TTC549 (cell line): ENCODE data around the gene ASPRV1.
"Not testable (repeated sequence)": the region's sequence is repeated elsewhere in the genome, so short reads cannot be mapped to it uniquely, and the experiment has no call there.

Experiments
- FAIRE-seq: peaks from 2 replicates; lab custom pipeline; 2012; peaks lifted over from hg19 to GRCh38; lab: Jason Lieb, UNC

Gene ASPRV1

DNA sequence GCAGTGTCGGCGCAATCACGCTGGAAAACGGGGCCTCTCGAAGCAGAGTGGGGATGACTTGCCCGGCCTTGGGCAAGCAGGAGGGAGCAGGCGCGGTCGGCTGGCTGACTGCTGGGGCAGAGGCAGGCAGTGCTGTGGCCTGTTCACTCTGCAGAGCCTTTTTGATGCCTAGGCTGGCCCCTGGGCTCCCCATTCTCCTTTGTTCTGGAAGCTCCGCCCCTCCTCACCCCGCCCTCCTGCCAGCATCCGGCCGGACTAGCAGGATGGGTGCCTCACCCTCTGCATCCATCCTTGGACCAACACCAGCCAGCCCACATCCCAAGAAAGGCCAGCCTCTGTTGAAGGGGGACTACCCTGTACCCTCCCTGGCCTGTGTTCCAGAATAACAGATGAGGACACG, at the start of gene ASPRV1:
TSS of gene ASPRV1 (minus strand) at position 136 of the 400 bp plus-strand sequence. CDS start 195 bp downstream, outside the sequence.
- FAIRE-seq, result no peak

DNA sequence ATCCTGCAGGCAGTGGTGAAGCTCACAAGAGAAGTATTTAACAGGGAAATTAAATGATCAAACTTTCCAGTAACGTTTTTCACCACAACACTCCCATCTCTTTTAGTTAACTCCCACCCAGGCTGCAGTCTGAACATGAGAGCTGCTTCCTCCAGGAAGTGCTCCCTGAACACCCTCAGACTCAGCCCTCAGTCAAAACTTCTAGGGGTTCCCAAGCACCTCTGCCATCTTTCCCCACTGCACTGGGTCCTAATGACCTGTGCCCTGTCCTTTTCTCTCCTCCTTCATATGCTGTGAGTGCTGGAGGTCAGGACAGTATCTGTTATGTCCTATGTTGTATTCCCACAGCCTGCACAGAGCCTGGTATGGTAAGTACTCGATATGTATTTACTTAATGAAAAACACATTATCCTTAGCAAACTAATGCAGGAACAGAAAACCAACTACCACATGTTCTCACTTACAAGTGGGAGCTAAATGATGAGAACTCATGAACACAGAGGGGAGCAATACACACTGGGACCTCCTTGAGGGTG, 49.2 kb upstream of the ASPRV1 start:
- no peak for FAIRE-seq

DNA sequence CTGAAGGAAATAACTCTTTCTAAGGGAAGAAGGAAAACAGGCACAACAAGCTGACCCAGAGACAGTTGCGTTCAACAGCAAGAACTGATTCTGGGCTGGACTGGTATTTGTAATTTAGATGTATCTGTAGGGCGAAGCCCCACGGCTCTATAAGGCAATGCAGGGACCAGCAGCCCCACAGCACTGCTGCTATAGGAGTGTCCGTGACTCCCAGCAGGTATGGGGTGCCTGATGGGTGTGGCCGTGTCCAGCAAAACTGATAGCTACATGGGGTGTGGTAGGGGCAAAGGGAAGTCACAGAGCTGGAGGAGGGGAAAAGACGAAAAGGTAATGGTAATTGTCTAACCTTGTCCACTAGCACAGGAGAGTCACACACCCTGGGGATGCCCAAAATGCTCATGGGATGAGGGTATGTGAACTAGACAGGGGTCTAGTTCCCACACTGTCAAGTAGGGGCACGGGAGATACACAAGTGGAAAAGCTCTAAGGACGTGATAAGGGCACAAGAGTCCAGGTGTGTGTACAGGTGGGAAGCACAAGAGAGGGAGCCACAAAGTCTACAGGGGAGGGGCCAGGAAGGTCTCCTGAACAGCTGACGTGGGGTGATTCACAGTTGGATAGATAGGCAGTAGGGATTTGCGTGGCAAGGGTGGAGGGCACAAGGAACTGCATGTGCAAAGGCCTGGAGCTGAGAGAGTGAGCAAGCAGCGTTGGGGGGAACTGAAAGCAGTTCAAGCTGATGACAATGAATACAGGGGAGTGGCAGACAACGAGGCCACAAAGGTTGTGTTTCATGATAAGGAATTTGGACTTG, 48.5 kb upstream of the ASPRV1 start:
- no peak for FAIRE-seq

DNA sequence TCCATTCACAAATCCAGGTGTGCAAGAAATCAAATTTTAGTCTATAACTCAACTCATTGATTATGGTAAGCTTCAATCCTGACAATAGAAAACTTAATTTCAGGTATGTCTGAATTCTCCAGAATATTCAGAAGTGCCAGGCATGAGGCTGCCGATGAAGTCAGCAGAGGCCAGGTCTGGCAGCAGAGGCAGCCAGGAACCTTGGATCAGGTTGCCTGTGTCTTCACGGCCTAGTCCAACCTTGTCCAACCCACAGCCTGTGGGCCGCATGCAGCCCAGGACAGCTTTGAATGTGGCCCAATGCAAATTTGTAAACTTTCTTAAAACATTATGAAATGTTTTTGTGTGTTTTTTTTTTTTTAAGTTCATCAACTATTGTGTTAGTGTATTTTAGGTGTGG, 46.9 kb upstream of the ASPRV1 start:
- no peak for FAIRE-seq

DNA sequence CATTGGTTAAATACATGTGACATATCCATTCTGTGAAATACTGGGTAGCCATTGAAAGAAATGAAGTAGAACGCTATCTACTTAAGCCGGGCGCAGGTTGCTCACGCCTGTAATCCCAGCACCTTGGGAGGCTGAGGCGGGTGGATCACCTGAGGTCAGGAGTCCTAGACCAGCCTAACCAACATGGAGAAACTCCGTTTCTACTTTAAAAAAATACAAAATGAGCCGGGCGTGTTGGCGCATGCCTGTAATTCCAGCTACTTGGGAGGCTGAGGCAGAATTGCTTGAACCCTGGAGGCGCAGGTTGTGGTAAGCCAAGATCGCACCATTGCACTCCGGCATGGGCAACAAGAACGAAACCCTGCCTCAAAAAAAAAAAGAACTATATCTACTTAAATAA, 45.7 kb upstream of the ASPRV1 start:
- FAIRE-seq, result no peak

DNA sequence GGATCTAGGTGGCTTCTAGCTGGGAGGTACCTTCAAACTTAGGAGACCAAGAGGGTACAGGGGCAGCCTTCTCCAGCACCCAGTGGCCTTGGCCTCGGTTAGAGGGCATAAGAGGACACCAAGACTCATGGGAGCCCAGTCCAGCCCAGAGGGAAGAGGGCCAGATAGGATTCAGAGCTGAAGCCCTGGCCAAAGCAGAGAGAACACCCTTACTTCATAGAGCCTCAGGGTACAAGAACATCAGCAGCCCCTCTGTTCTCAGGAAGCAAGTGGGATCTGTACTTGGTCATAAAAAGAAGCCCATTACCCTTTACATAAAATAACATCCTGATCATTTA, 45.0 kb upstream of the ASPRV1 start:
- no peak for FAIRE-seq

DNA sequence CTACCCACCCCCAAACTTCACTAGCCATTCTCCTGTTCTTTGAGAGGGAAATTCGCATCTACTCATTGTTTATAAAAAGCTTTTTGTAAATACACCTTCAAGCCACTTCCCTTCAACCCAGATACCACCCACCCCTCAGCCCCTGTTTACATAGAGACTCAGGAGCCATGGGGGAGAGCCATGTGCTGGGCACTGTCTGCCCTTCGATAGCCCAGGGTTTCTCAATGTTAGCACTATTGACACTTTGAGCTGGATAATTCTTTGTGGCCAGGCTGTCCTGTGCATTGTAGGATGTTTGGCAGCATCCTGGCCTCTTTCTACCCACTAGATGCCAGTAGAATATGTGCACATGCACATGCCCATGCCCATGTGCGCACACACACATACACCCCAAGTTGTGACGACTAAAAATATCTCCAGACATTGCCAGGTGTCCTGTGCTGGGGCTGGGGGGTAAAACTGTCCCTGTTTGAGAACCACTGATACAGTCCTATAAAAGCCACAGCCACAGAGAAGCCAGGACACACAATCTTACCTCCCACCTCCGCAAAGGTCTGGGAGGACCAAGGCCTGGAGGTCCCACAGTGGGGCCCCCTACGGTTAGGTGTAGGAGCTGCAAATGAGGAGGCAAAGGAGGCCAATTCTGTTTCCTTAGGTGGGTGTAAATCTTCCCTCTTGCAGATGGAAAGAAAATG, 44.5 kb upstream of the ASPRV1 start:
- FAIRE-seq, result no peak

DNA sequence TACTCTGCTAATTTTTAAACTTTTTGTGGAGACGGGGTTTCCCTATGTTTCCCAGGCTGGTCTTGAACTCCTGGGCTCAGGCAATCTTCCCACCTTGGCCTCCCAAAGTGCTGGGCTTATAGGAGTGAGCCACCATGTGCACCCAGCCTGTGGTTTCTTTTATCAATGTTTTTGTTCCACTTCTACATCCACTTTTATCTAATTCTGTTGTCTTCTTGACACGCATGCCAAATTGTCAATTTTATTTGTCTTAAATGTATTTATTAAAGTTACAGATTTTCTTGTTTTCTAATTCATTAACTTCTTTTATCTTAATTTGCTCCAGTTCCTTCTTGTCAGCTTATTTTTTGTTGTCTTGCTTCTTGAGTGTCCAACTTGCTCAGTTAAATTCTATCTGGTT, 43.8 kb upstream of the ASPRV1 start:
- FAIRE-seq, result no peak

DNA sequence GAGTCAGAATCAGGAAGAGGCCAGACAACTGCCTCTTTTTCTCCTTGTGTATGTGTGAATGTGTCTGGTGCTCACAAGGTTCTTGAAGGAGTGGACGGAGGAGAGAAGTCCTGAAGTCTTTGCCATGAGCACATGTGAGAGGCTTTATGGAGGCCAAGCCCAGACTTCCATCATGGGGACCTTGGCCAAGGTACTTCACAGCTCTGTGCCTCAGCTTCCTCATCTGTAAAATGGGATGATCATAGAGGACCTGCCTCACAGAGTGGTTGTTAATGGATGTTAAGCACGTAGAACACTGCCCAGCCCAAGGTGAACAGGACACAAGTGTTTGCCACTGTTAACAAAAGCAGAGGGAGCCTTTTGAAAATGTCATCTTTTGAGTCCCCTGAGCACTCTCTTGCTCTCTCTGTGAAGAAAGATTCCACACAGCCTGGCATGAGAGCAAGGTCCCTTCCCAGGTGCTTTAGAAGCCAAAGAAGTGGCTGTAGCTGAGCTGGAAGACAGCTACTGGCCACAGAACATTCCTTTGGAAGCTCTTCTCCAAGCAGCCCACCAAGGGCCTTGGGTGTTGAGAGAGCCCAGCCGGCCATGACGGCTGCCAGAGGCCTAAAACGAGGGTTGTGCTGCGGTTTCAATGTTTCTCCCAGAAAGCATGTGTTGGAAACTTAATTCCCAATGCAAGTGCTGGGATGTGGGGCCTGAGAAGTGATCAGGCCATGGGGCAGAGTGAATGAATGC, 41.8 kb upstream of the ASPRV1 start:
- FAIRE-seq, result no peak

DNA sequence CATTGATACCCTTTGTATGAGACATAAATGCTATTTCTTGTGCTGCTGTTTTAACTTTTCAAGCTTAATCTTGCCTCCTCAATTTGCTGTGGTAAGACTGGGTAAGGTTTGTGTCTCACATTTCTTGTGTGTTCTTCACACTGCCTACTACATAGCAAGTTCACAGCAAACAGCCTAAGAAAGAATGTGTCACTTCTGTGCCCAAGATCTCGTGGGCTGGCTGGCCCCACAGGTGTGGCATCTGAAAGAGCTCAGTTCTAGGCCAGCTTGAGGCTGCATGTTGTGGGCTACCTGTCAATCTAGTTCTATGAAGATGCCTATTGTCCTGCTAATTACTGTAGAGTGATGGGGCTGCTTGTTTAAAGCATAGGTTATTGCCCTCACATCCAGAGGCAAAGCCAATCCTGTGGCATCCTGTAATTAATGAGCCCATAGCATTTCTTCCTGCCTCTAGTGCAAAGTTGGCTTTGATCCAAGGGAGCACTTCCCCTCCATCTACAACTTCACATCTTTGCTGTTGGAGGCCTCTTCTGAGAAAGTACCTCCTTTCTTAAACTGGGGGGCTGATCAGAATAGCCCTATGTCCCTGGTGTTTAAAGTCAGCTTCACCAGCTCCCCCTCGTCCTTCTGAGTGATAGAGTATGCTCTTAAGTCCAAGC, 40.9 kb upstream of the ASPRV1 start:
- FAIRE-seq, result no peak

DNA sequence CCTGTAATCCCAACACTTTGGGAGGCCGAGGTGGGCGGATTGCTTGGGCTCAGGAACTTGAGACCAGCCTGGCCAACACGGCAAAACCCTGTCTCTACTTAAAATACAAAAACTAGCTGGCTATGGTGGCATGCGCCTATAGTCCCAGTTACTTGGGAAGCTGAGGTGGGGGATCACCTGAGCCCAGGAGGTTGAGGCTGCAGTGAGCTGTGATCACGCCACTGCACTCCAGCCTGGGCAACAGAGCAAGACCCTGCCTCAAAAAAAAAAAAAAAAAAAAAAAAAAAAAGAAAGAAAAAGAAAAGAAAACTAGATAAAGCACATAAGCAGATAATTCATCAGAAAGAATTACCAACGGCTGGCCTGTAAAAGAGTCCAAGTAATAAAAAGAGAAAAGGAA, 39.1 kb upstream of the ASPRV1 start:
- not testable (repeated sequence) for FAIRE-seq

DNA sequence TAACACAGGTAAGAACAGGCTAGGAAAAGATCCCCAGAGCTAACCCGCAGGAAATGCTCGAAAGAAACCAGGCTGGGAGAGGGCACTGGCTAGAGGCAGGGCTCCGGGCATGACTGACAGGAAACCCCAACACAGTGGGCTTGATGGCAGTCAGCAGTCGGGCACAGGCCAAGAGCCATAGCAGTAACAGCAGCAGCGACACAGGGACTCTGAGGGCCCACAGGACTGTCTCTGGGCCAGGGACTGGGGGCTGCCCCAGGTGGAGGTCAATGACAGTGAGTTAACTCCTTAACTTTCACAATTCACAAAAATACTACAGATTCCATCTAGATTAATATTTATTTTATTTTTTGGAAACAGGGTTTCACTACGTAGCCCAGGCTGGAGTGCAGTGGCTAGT, 37.3 kb upstream of the ASPRV1 start:
- no peak for FAIRE-seq

DNA sequence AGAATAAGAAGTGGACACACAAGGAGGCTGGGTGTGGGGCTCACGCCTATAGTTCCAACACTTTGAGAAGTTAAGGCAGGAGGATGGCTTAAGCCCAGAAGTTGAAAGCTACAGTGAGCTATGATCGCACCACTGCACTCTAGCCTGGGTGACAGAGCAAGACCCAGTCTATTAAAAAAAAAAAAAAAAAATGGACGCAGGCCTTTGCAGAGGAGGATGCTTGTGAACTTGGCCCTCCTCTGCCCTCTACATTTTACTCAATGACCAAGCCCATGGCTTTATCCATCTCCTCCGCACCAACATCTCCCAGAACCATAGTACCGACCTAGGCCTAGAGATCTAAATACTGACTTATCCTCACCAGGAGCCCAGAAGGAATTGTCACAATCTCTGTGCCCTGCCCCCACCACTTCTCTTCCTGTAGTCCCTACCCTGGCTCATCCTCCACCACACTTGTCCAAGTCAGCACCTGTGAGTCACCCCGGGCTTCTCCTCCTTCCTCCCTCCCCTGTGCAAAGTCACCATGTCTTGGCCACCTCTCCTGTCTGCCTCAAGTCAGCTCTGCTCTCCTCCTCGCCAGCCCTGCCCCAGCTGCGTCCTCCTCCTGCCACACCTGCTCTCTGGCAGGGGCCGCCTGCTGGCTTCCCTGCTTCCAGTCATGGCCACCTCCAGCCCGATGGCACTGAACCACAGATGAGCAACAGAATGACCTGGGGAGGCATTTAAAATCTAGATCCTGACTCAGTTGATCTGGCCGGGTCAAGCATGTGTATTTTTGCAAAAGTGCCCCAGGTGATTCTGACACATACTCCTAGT, 35.8 kb upstream of the ASPRV1 start:
- no peak for FAIRE-seq

DNA sequence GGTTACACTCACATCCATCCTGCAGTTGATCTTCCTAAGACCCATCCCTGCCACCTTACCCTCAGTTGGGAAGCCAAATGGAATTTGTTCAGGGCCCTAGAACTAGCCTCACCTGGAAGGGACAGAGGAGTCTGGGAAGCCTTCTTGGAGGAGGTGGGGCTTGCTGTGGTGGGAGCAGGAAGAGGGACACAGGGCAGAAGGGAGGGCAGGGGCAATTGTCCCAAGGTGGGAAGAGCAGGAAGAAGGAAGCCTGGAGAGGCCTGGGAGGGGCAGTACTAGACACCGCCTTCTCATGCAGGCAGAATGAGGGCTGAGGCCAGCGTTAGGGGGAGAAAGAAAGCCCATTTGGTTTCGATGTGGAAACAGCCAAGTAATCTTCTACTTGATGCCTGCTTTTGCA, 34.1 kb upstream of the ASPRV1 start:
- no peak for FAIRE-seq

DNA sequence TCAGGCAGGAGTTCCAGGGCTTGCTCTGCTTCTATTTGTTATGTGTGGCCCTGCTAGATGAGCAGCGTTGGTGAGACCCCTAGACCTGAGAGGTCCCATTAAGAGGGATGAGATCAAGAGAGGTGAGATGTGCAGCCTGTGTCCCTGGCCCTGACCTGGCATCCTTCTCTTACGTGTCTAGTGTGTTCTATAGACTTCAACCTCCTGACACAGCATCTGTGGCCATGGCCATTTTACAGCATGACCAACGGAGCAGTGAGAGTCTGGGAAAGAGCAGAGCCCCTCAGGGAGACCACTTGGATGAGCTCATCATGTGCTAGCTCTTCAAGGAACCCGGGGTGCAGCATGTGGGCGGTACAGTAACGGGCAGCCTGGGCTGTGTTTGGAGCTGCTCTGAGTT, 32.7 kb upstream of the ASPRV1 start:
- FAIRE-seq, result no peak

DNA sequence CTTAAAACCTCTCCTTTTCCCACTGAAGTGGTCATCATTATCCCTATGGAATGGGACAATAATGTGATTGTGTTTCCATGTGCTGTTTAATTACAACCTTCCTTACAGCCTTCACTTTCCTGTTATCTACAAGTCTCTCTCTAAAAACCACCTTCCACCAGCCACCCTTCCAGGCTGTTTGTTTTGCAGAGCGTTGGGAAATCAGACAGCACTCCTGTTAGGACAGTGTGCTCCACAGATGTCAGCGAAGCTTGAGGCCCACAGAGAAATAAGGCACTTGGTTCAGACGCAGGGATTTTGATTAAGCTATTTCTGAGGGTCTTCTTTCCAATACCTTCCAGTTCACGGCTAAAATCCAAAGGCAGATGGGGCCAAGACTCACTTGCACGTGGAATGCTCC, 32.3 kb upstream of the ASPRV1 start:
- no peak for FAIRE-seq

DNA sequence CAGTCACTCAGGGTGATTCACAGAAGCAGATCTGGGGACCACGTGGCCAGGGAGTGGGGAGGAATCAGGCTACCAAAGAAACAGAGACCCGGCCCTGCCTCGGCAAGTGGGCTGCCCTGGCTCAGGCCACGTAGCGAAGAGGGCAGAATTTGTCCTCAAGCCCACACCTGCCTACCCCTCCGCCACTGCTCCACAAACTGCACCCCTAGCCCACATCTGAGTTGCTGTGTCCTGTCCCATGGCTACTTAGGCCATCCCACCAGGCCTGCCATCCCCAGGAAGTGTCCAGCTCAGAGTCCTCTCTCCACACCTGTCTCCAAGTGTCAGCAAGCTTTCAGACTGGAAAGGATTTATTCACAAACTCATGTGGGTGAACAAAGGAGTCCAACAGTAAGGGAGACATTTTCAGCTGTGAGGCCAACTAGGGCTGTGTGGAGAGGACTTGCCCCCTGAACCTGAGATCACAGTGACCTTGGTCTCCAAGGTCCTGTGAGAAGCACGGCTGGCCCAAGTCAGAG, 31.7 kb upstream of the ASPRV1 start:
- FAIRE-seq, result no peak

DNA sequence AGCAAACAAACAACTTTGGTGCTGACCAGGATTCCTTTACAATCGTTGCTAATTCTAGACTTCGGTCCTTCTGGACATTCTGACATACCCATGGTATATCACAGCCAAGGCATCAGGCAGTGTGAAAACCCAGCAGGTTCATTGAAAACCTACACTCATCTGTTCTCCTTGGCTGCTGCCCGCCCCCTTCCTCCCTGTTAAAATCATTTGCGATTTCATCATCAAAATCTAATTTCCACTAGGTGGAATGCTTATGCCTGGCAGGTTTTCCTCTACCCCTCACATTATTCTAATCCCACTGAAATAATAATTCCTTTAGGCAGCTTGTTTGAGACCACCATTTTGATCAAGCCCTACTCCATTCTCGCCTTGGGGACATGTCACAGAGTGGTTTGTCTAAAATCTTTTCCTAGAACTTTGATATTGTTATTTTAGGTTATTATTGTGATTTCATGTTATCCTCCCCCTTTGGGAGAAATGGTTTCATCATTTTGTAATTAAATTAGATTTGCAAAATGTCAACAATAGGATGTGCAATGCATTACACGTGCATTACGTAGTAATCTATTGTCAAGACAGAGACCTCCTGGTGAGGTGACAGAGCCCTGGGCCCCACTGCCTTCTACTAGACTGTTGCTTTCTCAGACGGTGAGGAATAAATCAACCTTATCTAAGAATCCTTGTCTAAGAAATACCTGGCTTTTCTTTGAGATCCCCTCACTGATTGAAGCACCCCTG, 31.0 kb upstream of the ASPRV1 start:
- FAIRE-seq, result no peak

DNA sequence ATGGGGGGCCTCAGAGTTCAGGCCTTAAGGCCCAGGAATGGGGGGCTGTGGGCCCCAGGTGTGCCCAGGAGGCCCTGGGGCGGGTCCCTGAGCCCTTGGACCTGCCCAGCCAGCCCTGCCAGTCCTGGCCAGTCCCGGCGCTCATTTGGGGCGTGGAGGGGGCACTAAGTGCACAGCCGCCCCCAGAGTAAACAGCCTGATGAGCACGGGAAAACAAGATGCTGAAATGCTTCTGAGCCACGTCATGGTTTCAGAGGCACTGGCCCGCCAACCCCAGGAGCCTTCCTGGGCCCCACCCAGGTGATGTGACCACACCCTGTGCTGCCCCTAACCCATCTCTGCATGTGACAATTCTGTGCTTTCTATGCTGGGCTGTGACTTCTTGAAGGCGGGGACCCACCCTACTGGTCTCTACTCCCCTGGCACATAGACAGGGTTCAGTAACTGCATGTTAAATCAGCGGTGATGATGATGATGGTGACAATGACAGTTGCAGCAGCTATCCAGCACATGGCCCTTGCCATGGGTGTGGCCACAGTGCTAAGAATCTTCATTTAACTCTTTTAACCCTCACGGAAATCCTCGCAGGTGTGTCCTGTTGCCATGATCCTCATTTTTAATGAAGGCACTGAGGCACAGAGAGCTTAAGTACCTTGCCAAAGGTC, 28.1 kb upstream of the ASPRV1 start:
- no peak for FAIRE-seq

DNA sequence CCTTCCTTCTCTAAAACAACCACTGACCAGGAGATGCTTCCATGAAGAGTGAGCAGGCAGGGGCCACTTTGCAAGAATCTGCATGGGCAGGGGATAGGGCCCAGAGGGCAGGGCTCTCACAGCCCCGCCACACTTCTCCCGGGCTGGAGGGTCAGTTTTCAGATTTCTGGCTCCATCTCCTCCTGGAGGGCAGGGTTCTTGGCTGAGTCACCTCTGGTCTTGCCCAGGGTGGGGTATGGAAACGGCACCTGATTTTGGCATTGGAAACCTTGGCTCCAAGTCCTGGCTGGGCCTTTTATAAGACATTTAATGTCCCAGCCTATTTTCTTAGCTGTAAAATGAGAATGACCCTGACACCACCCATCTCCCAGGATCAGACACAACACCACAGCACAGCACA, 27.6 kb upstream of the ASPRV1 start:
- no peak for FAIRE-seq
